OCI-LY7 (cell line): ENCODE results near the gene CLIP3.

Source experiments
- CTCF ChIP-seq: fragments of 200-600 bp; sonication (generic); conservative IDR thresholded peaks from 2 replicates; pipeline ENCODE4 v1.5.1; 2014; ENCODE audit warnings: mild to moderate bottlenecking, antibody characterized with exemption, low read length, moderate library complexity, mixed read lengths
- EZH2phosphoT487 ChIP-seq: fragments of 200-600 bp; sonication (generic); IDR thresholded peaks from 2 replicates; pipeline ENCODE4 v1.6.1; 2018; ENCODE audit warnings: low read depth, borderline replicate concordance, mild to moderate bottlenecking, mixed run types, antibody characterized with exemption, low read length, moderate library complexity, mixed read lengths

GRCh38 chr19:36081385-36081784, 48.7 kb upstream of the CLIP3 start:
- TF ChIP-seq CTCF = no peak
- no peak for TF ChIP-seq EZH2phosphoT487
